Measurements from ENCODE around the gene LRRC4B. TPM values are rescaled to one million over a fixed set of nuclear protein-coding genes. Genes with fewer than 3 reads are reported as not detected.

Gene LRRC4B
- total RNA-seq, 1 donor from 2014 or later = 0.47 TPM

GRCh38 chr19:50500753-50501151 is 67.5 kb downstream of the LRRC4B start:
- intact Hi-C loops (cut with micrococcal nuclease) = no loop called here
- peak; percentile 86 for DNase-seq
- Histone ChIP-seq H3K9me3 (replicated peaks) (no peaks in the 10 kb centered on the region), H3K4me1 (peaks cover 8% of the 10 kb centered on the region), H3K4me3 (peak overlapping the region; percentile 70), H3K36me3 (peaks cover under 1% of the 10 kb centered on the region), H3K27me3 (ENCODE audit: low read depth) (no peaks in the 10 kb centered on the region), H3K27ac (replicated peaks) (peak overlapping the region; percentile 98)
- no peak for TF ChIP-seq CTCF (IDR thresholded peaks at IDR 0.05; ENCODE audit: borderline replicate concordance)

- Histone ChIP-seq H3K27me3 (ENCODE audit: low read depth) (no peaks in the 10 kb centered on the region), H3K27ac (replicated peaks) (peak overlapping the region; percentile 98), H3K9me3 (replicated peaks) (no peaks in the 10 kb centered on the region), H3K4me1 (peaks cover 8% of the 10 kb centered on the region), H3K36me3 (no peaks in the 10 kb centered on the region), H3K4me3 (peak overlapping the region; percentile 70)
- DNase-seq = peak; percentile 83
- no peak for TF ChIP-seq CTCF (IDR thresholded peaks at IDR 0.05; ENCODE audit: borderline replicate concordance)
- intact Hi-C loops (cut with micrococcal nuclease) = no loop called here
These were observed 68.0 kb downstream of the LRRC4B start for GRCh38 chr19:50500060-50500752.

GRCh38 chr19:50498219-50499056 is 69.8 kb downstream of the LRRC4B start:
- Histone ChIP-seq H3K4me3 (peak overlapping the region; percentile 51), H3K27me3 (ENCODE audit: low read depth) (no peaks in the 10 kb centered on the region), H3K27ac (replicated peaks) (peak overlapping the region; percentile 68), H3K4me1 (peaks cover 8% of the 10 kb centered on the region), H3K36me3 (no peaks in the 10 kb centered on the region), H3K9me3 (replicated peaks) (no peaks in the 10 kb centered on the region)
- no peak for DNase-seq
- TF ChIP-seq CTCF (IDR thresholded peaks at IDR 0.05; ENCODE audit: borderline replicate concordance) = no peak
- intact Hi-C loops (cut with micrococcal nuclease) = no loop called here

GRCh38 chr19:50497022-50497405 is 71.2 kb downstream of the LRRC4B start:
- peak; percentile 49 for DNase-seq
- no peak for TF ChIP-seq CTCF (IDR thresholded peaks at IDR 0.05; ENCODE audit: borderline replicate concordance)
- Histone ChIP-seq H3K4me1 (peaks cover 3% of the 10 kb centered on the region), H3K4me3 (peak overlapping the region; percentile 6), H3K27ac (replicated peaks) (peak overlapping the region; percentile 56), H3K27me3 (ENCODE audit: low read depth) (no peaks in the 10 kb centered on the region), H3K9me3 (replicated peaks) (no peaks in the 10 kb centered on the region), H3K36me3 (no peaks in the 10 kb centered on the region)
- intact Hi-C loops (cut with micrococcal nuclease) = no loop called here

GRCh38 chr19:50496189-50497021 is 71.8 kb downstream of the LRRC4B start:
- DNase-seq = peak; percentile 74
- intact Hi-C loops (cut with micrococcal nuclease) = no loop called here
- Histone ChIP-seq H3K9me3 (replicated peaks) (no peaks in the 10 kb centered on the region), H3K4me1 (peaks cover 9% of the 10 kb centered on the region), H3K36me3 (no peaks in the 10 kb centered on the region), H3K27ac (replicated peaks) (peak overlapping the region; percentile 56), H3K4me3 (no peak overlapping the region), H3K27me3 (ENCODE audit: low read depth) (no peaks in the 10 kb centered on the region)
- TF ChIP-seq CTCF (IDR thresholded peaks at IDR 0.05; ENCODE audit: borderline replicate concordance) = no peak

Measured in left ventricle myocardium inferior (tissue), 1 donor.